ENCODE data around the gene ACSS3. TPM values are rescaled to one million over a fixed set of nuclear protein-coding genes. Genes with fewer than 3 reads are reported as not detected.
"Not testable (repeated sequence)": the region's sequence is repeated elsewhere in the genome, so short reads cannot be mapped to it uniquely, and the experiment has no call there.

ACSS3 gene
- total RNA-seq, 1 donor from 2014 or later, result 47.4 TPM

DNA sequence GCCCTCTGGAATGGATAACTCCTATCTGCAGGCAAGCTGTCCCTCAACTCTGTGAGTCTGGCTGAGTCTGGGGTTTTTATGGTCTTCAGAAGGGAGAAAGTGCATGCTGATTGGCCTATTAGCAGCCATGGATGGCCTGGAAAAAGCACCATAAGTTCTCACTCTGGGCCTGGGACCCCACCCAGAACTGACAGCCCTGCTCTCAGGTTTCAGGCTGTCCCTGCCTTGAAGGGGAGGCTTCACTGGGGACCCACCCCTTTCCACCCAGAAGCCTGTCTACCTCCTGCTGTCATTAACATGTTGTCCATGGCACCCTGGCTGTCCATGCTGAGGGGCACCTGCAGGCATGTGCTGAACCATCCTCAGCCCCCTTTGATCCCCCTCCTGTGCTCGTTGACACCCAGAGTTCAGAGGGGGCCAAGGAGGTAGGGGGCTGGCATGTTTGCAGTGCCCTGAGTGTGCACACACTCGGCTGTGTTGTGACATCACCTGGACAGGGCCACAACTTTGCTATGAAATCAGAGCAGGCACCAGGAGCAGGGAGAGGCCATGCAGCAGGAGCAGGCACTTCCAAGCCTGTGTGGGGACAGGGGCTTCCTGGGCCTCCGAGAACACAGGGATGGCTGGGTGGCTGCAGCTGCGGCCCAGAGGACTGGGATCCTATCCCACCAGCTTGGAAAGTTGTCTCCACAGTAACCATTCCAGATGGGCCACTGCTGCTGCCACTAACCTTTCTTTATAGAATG is 84.7 kb downstream of the ACSS3 start:
- DNase-seq (ENCODE audit: low spot score), result no peak
- no peak for ATAC-seq

- ATAC-seq, result no peak
- DNase-seq (ENCODE audit: low spot score), result no peak
These were observed 86.9 kb downstream of the ACSS3 start for GRCh38 chr12:81164827-81165226.

DNA sequence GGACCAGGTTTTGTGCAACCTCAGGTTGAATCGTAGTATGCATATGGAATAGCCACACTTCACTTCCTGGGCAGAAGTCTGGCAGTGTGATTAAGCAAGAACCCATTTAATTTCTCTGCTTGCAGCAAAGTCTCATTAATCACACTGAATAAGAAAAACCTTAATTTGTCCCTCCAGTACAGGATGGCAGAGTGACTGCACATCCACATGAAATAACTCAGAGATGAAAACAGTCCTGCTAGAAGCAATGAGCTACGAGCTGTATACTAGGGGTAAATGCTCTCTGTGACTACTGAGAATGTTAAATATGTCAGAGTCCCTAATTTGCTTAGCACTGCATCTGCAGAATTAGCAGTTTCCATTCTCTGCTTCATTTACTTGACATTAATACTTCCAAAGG is 88.9 kb downstream of the ACSS3 start:
- DNase-seq (ENCODE audit: low spot score) (no peak), ATAC-seq (no peak)

- ATAC-seq (no peak), DNase-seq (ENCODE audit: low spot score) (no peak)
These were observed 89.8 kb downstream of the ACSS3 start for GRCh38 chr12:81167694-81168093.

DNA sequence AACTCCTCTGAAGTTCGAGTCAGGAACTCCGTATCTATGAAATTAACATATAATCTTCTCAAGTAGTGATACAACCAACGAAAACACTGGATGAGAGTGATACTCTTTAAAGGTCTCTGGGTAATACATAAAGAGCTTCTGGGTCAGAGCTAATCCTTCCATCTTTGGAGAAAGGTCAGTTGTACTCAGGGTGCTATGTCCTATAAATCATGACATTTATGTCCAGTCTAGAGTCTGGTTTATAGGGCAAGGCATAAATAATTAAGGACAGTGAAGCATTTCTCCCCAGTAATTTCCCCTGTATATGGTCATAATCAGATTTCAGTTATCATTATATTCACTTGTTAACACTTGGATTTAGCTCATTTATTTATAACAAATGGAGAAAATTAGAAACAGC is 90.6 kb downstream of the ACSS3 start:
- ATAC-seq, result no peak
- DNase-seq (ENCODE audit: low spot score), result no peak

GRCh38 chr12:81170072-81170471 is 92.2 kb downstream of the ACSS3 start:
- DNase-seq (ENCODE audit: low spot score) (no peak), ATAC-seq (no peak)

DNA sequence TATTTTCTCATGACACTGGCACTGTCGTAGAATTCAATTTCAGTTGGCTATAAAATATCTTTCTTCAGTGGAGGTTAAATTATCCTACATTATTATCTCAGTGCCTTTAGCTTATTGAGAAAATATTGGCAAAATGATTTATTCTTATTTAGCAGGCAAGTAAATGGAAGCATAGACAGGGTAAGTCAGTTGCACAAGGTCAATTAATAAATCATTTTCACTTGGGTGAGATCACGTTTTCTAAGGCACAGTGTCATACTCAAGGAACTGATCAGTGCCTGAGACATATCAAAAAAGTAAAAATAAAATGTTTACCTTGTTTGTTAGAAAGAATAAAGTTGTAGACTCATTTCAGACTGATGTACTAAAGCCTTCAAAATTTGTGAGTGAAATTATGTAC is 95.0 kb downstream of the ACSS3 start:
- DNase-seq (ENCODE audit: low spot score) (no peak), ATAC-seq (no peak)

DNA sequence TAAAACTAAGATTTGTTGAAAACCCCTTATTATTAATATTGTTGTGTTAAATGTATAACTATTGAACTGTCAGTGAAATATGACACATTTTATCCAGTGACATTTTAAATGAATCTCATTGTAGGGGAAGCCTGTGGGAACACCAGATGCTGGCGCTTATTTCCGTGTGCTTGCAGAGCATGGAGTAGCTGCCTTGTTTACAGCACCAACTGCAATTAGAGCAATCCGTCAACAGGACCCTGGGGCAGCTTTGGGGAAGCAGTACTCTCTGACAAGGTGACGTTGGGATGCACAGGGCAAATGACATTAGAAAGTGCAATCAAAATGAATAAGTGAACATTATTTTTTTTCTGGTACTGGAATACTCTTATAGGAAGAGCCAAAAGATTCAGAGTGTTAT is 96.8 kb downstream of the ACSS3 start:
- DNase-seq (ENCODE audit: low spot score) (no peak), ATAC-seq (no peak)

- DNase-seq (ENCODE audit: low spot score), result no peak
- no peak for ATAC-seq
These were observed 98.9 kb downstream of the ACSS3 start for GRCh38 chr12:81176796-81177195.

GRCh38 chr12:81181691-81182090 is 103.8 kb downstream of the ACSS3 start:
- no peak for ATAC-seq

GRCh38 chr12:81187686-81188085 is 109.8 kb downstream of the ACSS3 start:
- ATAC-seq (no peak), DNase-seq (ENCODE audit: low spot score) (no peak)

More at GRCh38 chr12:81181691-81182090, 103.8 kb downstream of the ACSS3 start:
- no peak for DNase-seq (ENCODE audit: low spot score)

- no peak for DNase-seq (ENCODE audit: low spot score)
- ATAC-seq, result no peak
These were observed 118.7 kb downstream of the ACSS3 start for GRCh38 chr12:81196595-81196994.

DNA sequence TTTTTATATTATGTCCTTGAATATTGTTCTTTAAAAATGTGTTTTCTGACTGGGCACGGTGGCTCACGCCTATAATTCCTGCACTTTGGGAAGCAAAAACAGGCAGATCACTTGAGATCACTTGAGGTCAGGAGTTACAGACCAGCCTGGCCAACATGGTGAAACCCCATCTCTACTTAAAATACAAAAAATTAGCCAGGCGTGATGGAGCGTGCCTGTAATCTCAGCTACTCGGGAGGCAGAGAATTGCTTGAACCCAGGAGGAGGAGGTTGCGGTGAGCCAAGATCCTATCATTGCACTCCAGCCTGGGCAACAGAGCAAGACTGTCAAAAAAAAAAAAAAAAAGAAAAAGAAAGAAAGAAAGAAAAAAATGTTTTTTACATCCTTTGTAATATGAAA is 122.7 kb downstream of the ACSS3 start:
- not testable (repeated sequence) for DNase-seq (ENCODE audit: low spot score); ATAC-seq

- DNase-seq (ENCODE audit: low spot score) (no peak), ATAC-seq (no peak)
These were observed 125.9 kb downstream of the ACSS3 start for GRCh38 chr12:81203671-81204204.

DNA sequence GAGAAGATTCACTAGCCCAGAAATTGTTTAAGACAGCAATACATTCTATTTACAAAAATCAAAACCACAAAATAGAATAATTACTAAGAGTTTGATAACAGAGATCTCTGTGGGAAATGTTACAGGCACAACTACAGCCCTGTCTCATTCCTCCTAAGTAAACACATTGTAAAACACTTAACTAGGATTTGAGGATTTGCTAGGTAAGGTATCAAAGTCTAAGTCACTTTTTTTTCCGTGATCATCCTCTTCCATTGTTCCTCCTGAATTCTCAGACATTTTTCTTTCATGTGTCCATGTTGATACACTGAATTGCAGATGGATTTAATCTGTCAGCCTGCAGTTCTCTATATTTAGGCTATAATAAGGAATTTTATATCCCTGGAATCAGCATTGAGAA is 127.5 kb downstream of the ACSS3 start:
- DNase-seq (ENCODE audit: low spot score) (no peak), ATAC-seq (no peak)

DNA sequence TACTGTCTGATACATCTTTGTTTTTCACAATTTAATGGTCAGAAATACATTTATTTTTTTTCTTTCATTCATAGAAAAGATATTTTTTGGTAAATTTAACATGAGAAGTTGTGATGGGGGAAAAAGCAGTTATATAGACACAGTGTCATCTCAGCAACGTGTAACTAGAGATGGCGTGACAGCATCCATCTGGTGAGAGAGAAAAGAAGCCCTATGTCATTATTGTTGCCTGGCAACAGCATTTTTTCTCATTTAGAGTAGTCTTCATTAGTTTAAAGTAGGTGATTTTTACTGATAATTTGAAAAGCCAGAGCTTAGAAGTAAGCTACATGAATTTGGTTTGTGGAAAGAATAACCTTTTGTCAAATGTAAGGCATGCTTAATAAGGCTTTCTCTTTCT is 128.6 kb downstream of the ACSS3 start:
- ATAC-seq, result no peak
- DNase-seq (ENCODE audit: low spot score), result no peak

DNA sequence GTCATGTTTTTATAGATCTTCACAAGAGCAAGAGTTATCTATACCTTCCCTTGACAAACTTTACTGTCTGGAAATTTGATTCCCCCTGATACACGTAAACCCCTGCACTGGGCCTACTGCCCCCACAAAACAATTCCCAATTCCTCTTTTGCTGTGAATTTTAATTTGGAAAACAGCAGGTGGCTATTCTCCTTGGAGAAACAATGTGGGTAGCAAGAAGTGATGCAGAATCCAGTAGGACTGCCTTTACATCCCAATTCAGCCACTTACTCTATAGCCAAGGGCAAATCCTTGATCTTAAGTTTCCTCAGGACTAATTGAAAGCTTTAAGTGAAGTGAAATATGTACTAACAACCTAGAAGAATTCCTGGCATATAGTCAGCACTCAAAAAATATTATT is 129.3 kb downstream of the ACSS3 start:
- DNase-seq (ENCODE audit: low spot score) (no peak), ATAC-seq (no peak)

GRCh38 chr12:81207664-81208063 is 129.8 kb downstream of the ACSS3 start:
- no peak for DNase-seq (ENCODE audit: low spot score)
- ATAC-seq, result no peak

DNA sequence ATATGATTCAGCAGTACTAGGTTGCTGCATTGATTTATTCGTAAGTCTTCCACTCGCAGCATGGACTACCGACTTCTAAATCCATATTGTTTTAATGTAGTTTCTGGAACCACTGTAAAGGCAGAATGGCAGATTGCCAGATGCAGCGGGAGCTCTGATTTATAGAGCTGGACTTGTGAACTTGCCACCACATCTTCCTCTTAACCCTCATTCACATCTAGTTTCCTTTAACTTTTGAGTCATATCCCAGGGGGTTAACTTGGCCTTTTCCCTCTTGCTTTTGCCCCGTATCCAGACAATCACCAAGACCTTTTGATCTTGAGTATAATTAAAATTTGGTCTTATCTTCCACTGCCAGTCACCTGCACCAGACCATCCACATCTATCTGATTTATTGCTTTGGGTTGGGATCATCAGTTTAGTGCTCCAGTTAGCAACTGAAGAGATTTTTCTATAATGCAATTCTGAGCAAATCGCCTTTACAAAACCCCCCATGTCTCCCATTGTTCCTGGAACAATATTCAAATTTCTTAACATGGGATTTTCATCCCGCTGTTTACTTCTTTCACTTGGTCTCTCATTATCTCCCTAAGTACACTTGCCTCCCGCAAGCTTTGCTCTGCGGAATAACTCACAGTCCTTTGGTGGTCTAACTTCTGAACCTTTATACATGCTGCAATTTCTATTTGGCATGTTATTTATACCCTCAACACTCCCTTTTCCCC is 130.5 kb downstream of the ACSS3 start:
- ATAC-seq, result no peak

GRCh38 chr12:81209012-81209411 is 131.1 kb downstream of the ACSS3 start:
- DNase-seq (ENCODE audit: low spot score), result no peak
- ATAC-seq, result peak; percentile 90

More for the DNA sequence above, 130.5 kb downstream of the ACSS3 start:
- DNase-seq (ENCODE audit: low spot score), result no peak

GRCh38 chr12:81209772-81210225 is 131.9 kb downstream of the ACSS3 start:
- DNase-seq (ENCODE audit: low spot score), result not testable (repeated sequence)
- peak; percentile 64 for ATAC-seq

DNA sequence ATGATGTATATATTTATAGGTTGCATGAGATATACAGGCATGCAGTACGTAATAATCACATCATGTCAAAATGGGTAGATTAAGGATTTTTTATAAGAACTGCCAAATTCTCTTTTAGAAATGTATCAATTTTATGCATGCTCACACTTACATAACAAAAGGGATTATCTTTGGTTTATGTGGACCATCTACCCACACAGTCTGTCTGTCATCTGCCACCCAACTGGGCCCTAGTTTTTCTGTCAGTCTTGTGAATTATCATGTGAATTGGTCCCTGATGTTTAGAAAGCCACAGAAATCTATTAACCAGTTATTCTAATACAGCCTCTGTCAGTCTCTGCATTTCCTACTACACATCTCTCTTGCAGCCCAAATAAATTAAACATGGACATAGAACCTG is 133.4 kb downstream of the ACSS3 start:
- DNase-seq (ENCODE audit: low spot score), result no peak
- ATAC-seq, result no peak

Data from left lobe of liver (tissue), 2 donors.